ENCODE data around the gene HOXC9. TPM values are rescaled to one million over a fixed set of nuclear protein-coding genes. Genes with fewer than 3 reads are reported as not detected.

HOXC9 gene
- total and polyA plus RNA-seq, 4 donors: not detected

GRCh38 chr12:53975479-53976152, 24.3 kb upstream of the HOXC9 start:
- no peak overlapping the region for H3K4me3 ChIP-seq (ENCODE audit: low read depth in 1 of 3, low read length in 3 of 3)
- H3K4me1 ChIP-seq (ENCODE audit: control insufficient read depth in 4 of 4, insufficient read depth in 4 of 4, low read length in 3 of 4): peaks cover 0 to 10% (median 4%) of the 10 kb centered on the region in 4 donors
- peaks cover 5 to 42% (median 30%) of the 10 kb centered on the region in 4 donors for H3K27me3 ChIP-seq (ENCODE audit: control insufficient read depth in 4 of 4, insufficient read depth in 4 of 4, low read length in 3 of 4)
- no peak overlapping the region for H3K9ac ChIP-seq (ENCODE audit: low read depth in 1 of 2, low read length in 2 of 2)
- TF ChIP-seq EGR1 (IDR thresholded peaks at IDR 0.05; ENCODE audit: low read depth in 2 of 2): no peak
- TF ChIP-seq FOXA1 (IDR thresholded peaks at IDR 0.05): no peak
- TF ChIP-seq JUND (IDR thresholded peaks at IDR 0.05): no peak
- TF ChIP-seq HNF4A (conservative IDR thresholded peaks at IDR 0.05): no peak
- TF ChIP-seq ZBTB33 (IDR thresholded peaks at IDR 0.05): no peak
- TF ChIP-seq RXRA (IDR thresholded peaks at IDR 0.05): no peak
- TF ChIP-seq RAD21 (IDR thresholded peaks at IDR 0.05): no peak
- no peak for TF ChIP-seq NR2F2 (IDR thresholded peaks at IDR 0.05)
- TF ChIP-seq YY1 (IDR thresholded peaks at IDR 0.05): no peak
- TF ChIP-seq FOXA2 (IDR thresholded peaks at IDR 0.05): no peak
- TF ChIP-seq GABPA (IDR thresholded peaks at IDR 0.05 in 1 of 2, conservative IDR thresholded peaks at IDR 0.05 in 1 of 2): no peak
- TF ChIP-seq ATF3 (IDR thresholded peaks at IDR 0.05): no peak
- TF ChIP-seq MAX (IDR thresholded peaks at IDR 0.05): no peak
- TF ChIP-seq REST (IDR thresholded peaks at IDR 0.05): no peak
- no peak for TF ChIP-seq TAF1 (conservative IDR thresholded peaks at IDR 0.05)
- TF ChIP-seq CTCF (IDR thresholded peaks at IDR 0.05; ENCODE audit: low read depth, low read length, missing input control): no peak
- no peak for TF ChIP-seq HNF4G (IDR thresholded peaks at IDR 0.05)
- TF ChIP-seq SP1 (IDR thresholded peaks at IDR 0.05): no peak
- WGBS: 12% methylated on average over 31 of the region's 31 CpGs
- H3K36me3 ChIP-seq (ENCODE audit: control insufficient read depth in 4 of 4, insufficient read depth in 3 of 4, low read depth in 1 of 4, low read length in 3 of 4): no peaks in the 10 kb centered on the region
- no peak for DNase-seq (ENCODE audit: low spot score)
- no peak overlapping the region for H3K27ac ChIP-seq (ENCODE audit: low read depth in 1 of 2, low read length in 2 of 2)
- no peaks in the 10 kb centered on the region for H3K9me3 ChIP-seq (ENCODE audit: control insufficient read depth in 4 of 4, low read length in 3 of 4)

Measured in liver (tissue), 9 donors.